Transverse colon (tissue), 4 donors: ENCODE results near the gene EML5. TPM values are rescaled to one million over a fixed set of nuclear protein-coding genes. Genes with fewer than 3 reads are reported as not detected.
"Not testable (repeated sequence)": the region's sequence is repeated elsewhere in the genome, so short reads cannot be mapped to it uniquely, and the experiment has no call there.

ENCODE experiments used
- DNase-seq: peaks from one replicate; pipeline ENCODE4 v3.0.0-alpha.2; 2019
- H3K27ac ChIP-seq, 4 donors: fragments of 200-600 bp; sonication (generic); 2 replicates each; pipeline ENCODE4 v1.5.1; 2016 to 2018; ENCODE audit warnings: inconsistent platforms in 4 of 4
- H3K27me3 ChIP-seq: fragments of 200-600 bp; sonication (generic); 2 replicates; pipeline ENCODE4 v1.5.1; 2017; ENCODE audit warnings: inconsistent platforms
- H3K36me3 ChIP-seq, 4 donors: fragments of 200-600 bp; sonication (generic); 2 replicates each; pipeline ENCODE4 v1.5.1; 2017 to 2019; ENCODE audit warnings: inconsistent platforms in 4 of 4
- H3K4me1 ChIP-seq, 4 donors: fragments of 200-600 bp; sonication (generic); 2 replicates each; pipeline ENCODE4 v1.5.1; 2017 to 2020; ENCODE audit warnings: inconsistent platforms in 4 of 4
- H3K4me3 ChIP-seq, 4 donors: fragments of 200-600 bp; sonication (generic); 1 replicate in 1 of 4; 2 replicates in 3 of 4; pipeline versions ENCODE4 v1.5.1 to v1.6.1; 2017 to 2019; ENCODE audit warnings: inconsistent platforms in 4 of 4
- H3K9me3 ChIP-seq, 2 donors: fragments of 200-600 bp; sonication (generic); 2 replicates each; pipeline ENCODE4 v1.5.1; 2017 to 2019; ENCODE audit warnings: inconsistent platforms in 2 of 2
- CTCF ChIP-seq, 5 experiments: fragments of 200-600 bp in 3 of 5; fragments of 450-650 bp in 2 of 5; sonication (generic) in 3 of 5; IDR thresholded peaks; 1 replicate in 2 of 5; 2 replicates in 3 of 5; pipeline ENCODE4 v1.5.1; 2016 to 2017; ENCODE audit warnings: antibody characterized with exemption in 5 of 5, inconsistent platforms in 3 of 5, mild to moderate bottlenecking in 2 of 5, moderate library complexity in 1 of 5
- EP300 ChIP-seq: sonication (generic); formaldehyde crosslinking; IDR thresholded peaks from one replicate; pipeline ENCODE4 v1.6.1; 2017; ENCODE audit warnings: antibody characterized with exemption, low read depth
- POLR2A ChIP-seq: fragments of 450-650 bp; IDR thresholded peaks from one replicate; pipeline ENCODE4 v1.6.1; 2016; ENCODE audit warnings: antibody characterized with exemption, mild to moderate bottlenecking, moderate library complexity
- POLR2AphosphoS5 ChIP-seq, 3 donors: sonication (generic); formaldehyde crosslinking; IDR thresholded peaks; one replicate each; pipeline ENCODE4 v1.6.1; 2016; ENCODE audit warnings: antibody characterized with exemption in 3 of 3
- WGBS, 2 donors: methylation state at CpG; one replicate each; pipeline ENCODE4 v1.1.5; 2018; ENCODE audit warnings: low coverage in 1 of 2; 5-methylcytosine and 5-hydroxymethylcytosine counted together
- in situ Hi-C, 4 donors: fragments of 200-750 bp; cut with MboI; loops; one replicate each; pipeline versions ENCODE4 v1.15.0 to v1.15.1; 2017; ENCODE audit warnings: low sequenced_read_pairs in 3 of 4, low pct_ligation_motif_present in 1 of 4, low pct_unique_long_range_greater_than_20kb in 1 of 4
- intact Hi-C: fragments of 100-400 bp; cut with DNase I; formaldehyde crosslinking; loops from one replicate; pipeline ENCODE4 v1.15.1; 2023; ENCODE audit warnings: low total_unique reads
- total RNA-seq, 4 donors: library from RNA; depleted of rRNA; stranded (reverse); fragments of >200 nt; gene quantifications; one replicate each; pipeline ENCODE4 v1.1.0, GENCODE V29; 2016

The EML5 gene
- total RNA-seq, 4 donors from 2014 or later: 0.20 to 4.9 (median 1.7) TPM

- peaks cover 9% of the 10 kb centered on the region for H3K27me3 ChIP-seq
- H3K36me3 ChIP-seq: no peaks in the 10 kb centered on the region
- H3K9me3 ChIP-seq: no peaks in the 10 kb centered on the region
- no peak overlapping the region for H3K4me3 ChIP-seq
- peaks cover 6 to 16% (median 14%) of the 10 kb centered on the region in 4 donors for H3K4me1 ChIP-seq
- intact Hi-C loops: no loop called here
- WGBS, 2 donors: 69 to 82% methylated on average over 4 to 5 of the region's 5 CpGs
- no peak for DNase-seq
- in situ Hi-C loops: no loop called here
- no peak for TF ChIP-seq POLR2A
- TF ChIP-seq CTCF (IDR thresholded peaks at IDR 0.05): no peak
- no peak for TF ChIP-seq POLR2AphosphoS5 (IDR thresholded peaks at IDR 0.05)
- TF ChIP-seq EP300: no peak
- H3K27ac ChIP-seq: no peak overlapping the region
Observed at GRCh38 chr14:88790501-88791251, 2.1 kb downstream of the EML5 start.

- intact Hi-C loops, H3K36me3 ChIP-seq, DNase-seq, H3K9me3 ChIP-seq, H3K4me3 ChIP-seq, in situ Hi-C loops, H3K27ac ChIP-seq, H3K27me3 ChIP-seq: not testable (repeated sequence)
- H3K4me1 ChIP-seq: peaks cover 6 to 16% (median 14%) of the 10 kb centered on the region in 4 donors
Observed at GRCh38 chr14:88789573-88789972, 3.2 kb downstream of the EML5 start.

GRCh38 chr14:88786715-88787114 lies 6.0 kb downstream of the EML5 start:
- H3K27ac ChIP-seq: no peak overlapping the region
- TF ChIP-seq POLR2AphosphoS5 (IDR thresholded peaks at IDR 0.05): no peak
- no peak for TF ChIP-seq POLR2A
- TF ChIP-seq EP300: no peak
- no peak for TF ChIP-seq CTCF (IDR thresholded peaks at IDR 0.05)
- no peaks in the 10 kb centered on the region for H3K36me3 ChIP-seq
- no peak for DNase-seq
- in situ Hi-C loops (no loop called here), intact Hi-C loops (no loop called here)
- WGBS, 2 donors: 86 to 90% methylated on average over 1 to 4 of the region's 4 CpGs
- H3K4me3 ChIP-seq: no peak overlapping the region
- H3K27me3 ChIP-seq: peaks cover 4% of the 10 kb centered on the region
- peaks cover 2 to 6% (median 5%) of the 10 kb centered on the region in 4 donors for H3K4me1 ChIP-seq
- peaks cover 4 to 11% of the 10 kb centered on the region in 2 donors for H3K9me3 ChIP-seq

- WGBS, 2 donors: 60 to 74% methylated on average over 1 of the region's 1 CpG
- Histone ChIP-seq H3K27ac (no peak overlapping the region), H3K4me1 (no peaks in the 10 kb centered on the region), H3K4me3 (no peak overlapping the region), H3K27me3 (no peaks in the 10 kb centered on the region), H3K9me3 (peaks cover 4 to 11% of the 10 kb centered on the region in 2 donors), H3K36me3 (no peaks in the 10 kb centered on the region)
- no peak for TF ChIP-seq CTCF (IDR thresholded peaks at IDR 0.05)
- TF ChIP-seq POLR2A: no peak
- TF ChIP-seq EP300: no peak
- intact Hi-C loops: no loop called here
- DNase-seq: no peak
- in situ Hi-C loops: no loop called here
Observed at GRCh38 chr14:88785911-88786310, 6.8 kb downstream of the EML5 start.

- no peak for DNase-seq
- Histone ChIP-seq H3K36me3 (no peaks in the 10 kb centered on the region), H3K27ac (no peak overlapping the region), H3K9me3 (no peaks in the 10 kb centered on the region), H3K4me1 (no peaks in the 10 kb centered on the region), H3K4me3 (no peak overlapping the region), H3K27me3 (no peaks in the 10 kb centered on the region)
- intact Hi-C loops (no loop called here), in situ Hi-C loops (no loop called here)
- WGBS, 2 donors: 95% methylated on average over 3 of the region's 3 CpGs; no CpG with 5 or more reads in 1 of the 2 donors
- TF ChIP-seq EP300 (no peak), POLR2AphosphoS5 (IDR thresholded peaks at IDR 0.05) (no peak), POLR2A (no peak), CTCF (IDR thresholded peaks at IDR 0.05) (no peak)
Observed at GRCh38 chr14:88775532-88775931, 17.2 kb downstream of the EML5 start.
